Liver (tissue), 9 donors: Measurements from ENCODE around the gene CLEC16A. TPM values are rescaled to one million over a fixed set of nuclear protein-coding genes. Genes with fewer than 3 reads are reported as not detected.
A peak's percentile ranks its signal among the peaks of the same experiment; 100 is the strongest.

Experiments used
- DNase-seq: peaks from one replicate; pipeline ENCODE4 v3.0.0-alpha.2; 2017; ENCODE audit warnings: low spot score
- H3K27ac ChIP-seq, 2 donors: one replicate each; pipeline ENCODE4 v1.7.0; 2013; ENCODE audit warnings: inconsistent platforms in 2 of 2, low read length in 2 of 2, control low read depth in 1 of 2, low read depth in 1 of 2, mild to moderate bottlenecking in 1 of 2
- H3K27me3 ChIP-seq, 4 donors: one replicate each; pipeline versions ENCODE4 v1.6.1 to v1.7.0; 2013; ENCODE audit warnings: low read length in 3 of 4, inconsistent platforms in 1 of 4, mild to moderate bottlenecking in 1 of 4, moderate library complexity in 1 of 4; ENCODE audit not compliant: control insufficient read depth in 4 of 4, insufficient read depth in 4 of 4
- H3K36me3 ChIP-seq, 4 donors: one replicate each; pipeline versions ENCODE4 v1.6.1 to v1.7.0; 2013; ENCODE audit warnings: low read length in 3 of 4, mild to moderate bottlenecking in 3 of 4, low read depth in 1 of 4, moderate library complexity in 1 of 4; ENCODE audit not compliant: control insufficient read depth in 4 of 4, insufficient read depth in 3 of 4
- H3K4me1 ChIP-seq, 4 donors: one replicate each; pipeline versions ENCODE4 v1.6.1 to v1.7.0; 2013; ENCODE audit warnings: low read length in 3 of 4, mild to moderate bottlenecking in 3 of 4, moderate library complexity in 1 of 4; ENCODE audit not compliant: control insufficient read depth in 4 of 4, insufficient read depth in 4 of 4
- H3K4me3 ChIP-seq, 3 donors: one replicate each; pipeline versions ENCODE4 v1.6.1 to v1.7.0; 2013; ENCODE audit warnings: low read length in 3 of 3, control low read depth in 1 of 3, low read depth in 1 of 3, mild to moderate bottlenecking in 1 of 3
- H3K9ac ChIP-seq, 2 donors: one replicate each; pipeline ENCODE4 v1.7.0; 2013; ENCODE audit warnings: low read length in 2 of 2, mild to moderate bottlenecking in 2 of 2, moderate library complexity in 2 of 2, control low read depth in 1 of 2, low read depth in 1 of 2
- H3K9me3 ChIP-seq, 4 donors: one replicate each; pipeline versions ENCODE4 v1.6.1 to v1.7.0; 2013; ENCODE audit warnings: low read length in 3 of 4; ENCODE audit not compliant: control insufficient read depth in 4 of 4
- ATF3 ChIP-seq: IDR thresholded peaks from 2 replicates; pipeline ENCODE4 v1.6.1; 2016; ENCODE audit warnings: antibody characterized with exemption
- EGR1 ChIP-seq, 2 donors: IDR thresholded peaks; 2 replicates each; pipeline ENCODE4 v1.6.1; 2016 to 2018; ENCODE audit warnings: antibody characterized with exemption in 2 of 2, low read depth in 2 of 2
- FOXA1 ChIP-seq: IDR thresholded peaks from 2 replicates; pipeline ENCODE4 v1.6.1; 2016; ENCODE audit warnings: antibody characterized with exemption
- FOXA2 ChIP-seq: IDR thresholded peaks from 2 replicates; pipeline ENCODE4 v1.6.1; 2016; ENCODE audit warnings: antibody characterized with exemption
- GABPA ChIP-seq, 2 donors: IDR thresholded peaks in 1 of 2; conservative IDR thresholded peaks in 1 of 2; 2 replicates each; pipeline ENCODE4 v1.6.1; 2016; ENCODE audit warnings: antibody characterized with exemption in 2 of 2, mild to moderate bottlenecking in 1 of 2, moderate library complexity in 1 of 2
- HNF4A ChIP-seq, 2 donors: conservative IDR thresholded peaks; 2 replicates each; pipeline ENCODE4 v1.6.1; 2016; ENCODE audit warnings: antibody characterized with exemption in 2 of 2, mild to moderate bottlenecking in 2 of 2
- HNF4G ChIP-seq: IDR thresholded peaks from 2 replicates; pipeline ENCODE4 v1.6.1; 2016; ENCODE audit warnings: antibody characterized with exemption
- JUND ChIP-seq, 2 donors: IDR thresholded peaks; 2 replicates each; pipeline ENCODE4 v1.6.1; 2016; ENCODE audit warnings: antibody characterized with exemption in 2 of 2
- MAX ChIP-seq: IDR thresholded peaks from 2 replicates; pipeline ENCODE4 v1.6.1; 2016; ENCODE audit warnings: antibody characterized with exemption
- NR2F2 ChIP-seq: IDR thresholded peaks from 2 replicates; pipeline ENCODE4 v1.6.1; 2016; ENCODE audit warnings: antibody characterized with exemption
- RAD21 ChIP-seq, 2 donors: IDR thresholded peaks; 2 replicates each; pipeline ENCODE4 v1.6.1; 2016; ENCODE audit warnings: antibody characterized with exemption in 2 of 2, mild to moderate bottlenecking in 2 of 2
- REST ChIP-seq: IDR thresholded peaks from 2 replicates; pipeline ENCODE4 v1.6.1; 2016; ENCODE audit warnings: antibody characterized with exemption, mild to moderate bottlenecking
- RXRA ChIP-seq, 2 donors: IDR thresholded peaks; 2 replicates each; pipeline ENCODE4 v1.6.1; 2017 to 2018; ENCODE audit warnings: antibody characterized with exemption in 2 of 2, mild to moderate bottlenecking in 1 of 2
- SP1 ChIP-seq: IDR thresholded peaks from 2 replicates; pipeline ENCODE4 v1.6.1; 2018; ENCODE audit warnings: antibody characterized with exemption, mild to moderate bottlenecking
- YY1 ChIP-seq: IDR thresholded peaks from 2 replicates; pipeline ENCODE4 v1.6.1; 2016; ENCODE audit warnings: antibody characterized with exemption, mild to moderate bottlenecking
- ZBTB33 ChIP-seq: IDR thresholded peaks from 2 replicates; pipeline ENCODE4 v1.6.1; 2016; ENCODE audit warnings: antibody characterized with exemption
- WGBS: extraction: QIAGEN DNeasy Blood & Tissue Kit; methylation state at CpG from one replicate; pipeline ENCODE4 v1.1.7; 2013; 5-methylcytosine and 5-hydroxymethylcytosine counted together
- polyA plus RNA-seq, 2 donors: library from polyadenylated mRNA; stranded (reverse) in 1 of 2; unstranded in 1 of 2; fragments of 200-250 nt in 1 of 2; fragments of >200 nt in 1 of 2; fragmentation: Nextera tagmentation in 1 of 2; extraction: Ambion mirVana in 1 of 2; gene quantifications; one replicate each; pipeline versions ENCODE4 v1.2.1 to v1.2.3, GENCODE V29; 2013 to 2015
- total RNA-seq, 2 donors: library from RNA; depleted of rRNA; stranded (reverse); fragments of >200 nt; gene quantifications; one replicate each; pipeline ENCODE4 v1.2.3, GENCODE V29; 2014
- donor health status: healthy.
- donor health status: healthy.
- donor health status: healthy.
- donor health status: healthy.
- donor health status: healthy.

The CLEC16A gene
- total and polyA plus RNA-seq, 4 donors = 9.7 to 23.0 (median 17.4) TPM

- no peak for DNase-seq
- Histone ChIP-seq H3K36me3 (no peaks in the 10 kb centered on the region), H3K9ac (no peak overlapping the region), H3K4me1 (peaks cover 7 to 39% (median 30%) of the 10 kb centered on the region in 4 donors), H3K27ac (no peak overlapping the region), H3K27me3 (no peaks in the 10 kb centered on the region), H3K9me3 (no peaks in the 10 kb centered on the region), H3K4me3 (no peak overlapping the region)
- TF ChIP-seq REST = no peak
- no peak for TF ChIP-seq ZBTB33
- TF ChIP-seq RXRA (IDR thresholded peaks at IDR 0.05) = no peak
- TF ChIP-seq JUND (IDR thresholded peaks at IDR 0.05) = no peak
- WGBS = 84% methylated on average over 7 of the region's 7 CpGs
These were observed 5.1 kb downstream of the CLEC16A start for GRCh38 chr16:10949424-10949970.

- Histone ChIP-seq H3K4me1 (peaks cover 8 to 41% (median 33%) of the 10 kb centered on the region in 4 donors), H3K4me3 (no peak overlapping the region), H3K9me3 (no peaks in the 10 kb centered on the region), H3K9ac (no peak overlapping the region), H3K27ac (no peak overlapping the region), H3K36me3 (no peaks in the 10 kb centered on the region), H3K27me3 (no peaks in the 10 kb centered on the region)
- 84% methylated on average over 5 of the region's 5 CpGs for WGBS
- TF ChIP-seq GABPA (IDR thresholded peaks at IDR 0.05 in 1 of 2, conservative IDR thresholded peaks at IDR 0.05 in 1 of 2) (no peak), RAD21 (IDR thresholded peaks at IDR 0.05) (no peak), EGR1 (IDR thresholded peaks at IDR 0.05; ENCODE audit: low read depth in 2 of 2) (no peak), HNF4G (no peak)
- no peak for DNase-seq
These were observed 6.0 kb downstream of the CLEC16A start for GRCh38 chr16:10950393-10950792.

- H3K27me3 ChIP-seq = no peaks in the 10 kb centered on the region
- 57% methylated on average over 4 of the region's 4 CpGs for WGBS
- no peaks in the 10 kb centered on the region for H3K36me3 ChIP-seq
- H3K4me1 ChIP-seq = peaks cover 6 to 37% (median 27%) of the 10 kb centered on the region in 4 donors
- DNase-seq = no peak
- no peaks in the 10 kb centered on the region for H3K9me3 ChIP-seq
- no peak overlapping the region for H3K9ac ChIP-seq
- H3K4me3 ChIP-seq = no peak overlapping the region
- H3K27ac ChIP-seq = peak overlapping the region in 1 of 2 donors; percentile 27
- no peak for TF ChIP-seq REST
- TF ChIP-seq EGR1 (IDR thresholded peaks at IDR 0.05; ENCODE audit: low read depth in 2 of 2) = no peak
- no peak for TF ChIP-seq YY1
- no peak for TF ChIP-seq JUND (IDR thresholded peaks at IDR 0.05)
- no peak for TF ChIP-seq RAD21 (IDR thresholded peaks at IDR 0.05)
- TF ChIP-seq FOXA2 = no peak
- no peak for TF ChIP-seq GABPA (IDR thresholded peaks at IDR 0.05 in 1 of 2, conservative IDR thresholded peaks at IDR 0.05 in 1 of 2)
- TF ChIP-seq HNF4A (conservative IDR thresholded peaks at IDR 0.05) = no peak
- no peak for TF ChIP-seq MAX
- no peak for TF ChIP-seq ATF3
- no peak for TF ChIP-seq SP1
- no peak for TF ChIP-seq ZBTB33
- no peak for TF ChIP-seq NR2F2
- TF ChIP-seq FOXA1 = no peak
These were observed 6.7 kb downstream of the CLEC16A start for GRCh38 chr16:10951026-10951425.
